HepG2 (cell line): ENCODE data around the gene PIGC. TPM values are rescaled to one million over a fixed set of nuclear protein-coding genes. Genes with fewer than 3 reads are reported as not detected.

ENCODE experiments used
- ARID5B ChIP-seq: IDR thresholded peaks from 2 replicates; pipeline ENCODE4 v1.4.0; 2020; ENCODE audit warnings: mild to moderate bottlenecking, missing genetic modification reagents
- CTCF ChIP-seq: sonication (generic); formaldehyde crosslinking; IDR thresholded peaks from 2 replicates; pipeline ENCODE4 v1.5.0; 2020; ENCODE audit warnings: mild to moderate bottlenecking, missing genetic modification reagents, moderate library complexity
- HIC2 ChIP-seq: sonication (generic); formaldehyde crosslinking; IDR thresholded peaks from 2 replicates; pipeline ENCODE4 v1.9.0; 2022; ENCODE audit warnings: low read depth, missing genetic modification reagents
- HMG20A ChIP-seq: IDR thresholded peaks from 2 replicates; pipeline ENCODE4 v1.6.1; 2016; ENCODE audit warnings: borderline replicate concordance
- HOXA3 ChIP-seq: sonication (generic); formaldehyde crosslinking; IDR thresholded peaks from 2 replicates; pipeline ENCODE4 v1.5.0; 2020; ENCODE audit warnings: missing genetic modification reagents
- KLF6 ChIP-seq: IDR thresholded peaks from 2 replicates; pipeline ENCODE4 v1.8.0; 2016; ENCODE audit warnings: missing biosample characterization, missing genetic modification reagents
- PCBP2 ChIP-seq: fragments of 200-400 bp; formaldehyde crosslinking; optimal IDR thresholded peaks from 2 replicates; pipeline ENCODE3; 2018; ENCODE audit warnings: low read length, low read depth; ENCODE audit not compliant: poor library complexity, severe bottlenecking
- RARG ChIP-seq: sonication (generic); formaldehyde crosslinking; IDR thresholded peaks from 2 replicates; pipeline ENCODE4 v1.4.0; 2020; ENCODE audit warnings: low read depth, mild to moderate bottlenecking, missing genetic modification reagents
- SIX1 ChIP-seq: sonication (generic); formaldehyde crosslinking; IDR thresholded peaks from 2 replicates; pipeline ENCODE4 v1.4.0; 2020; ENCODE audit warnings: missing genetic modification reagents, borderline replicate concordance
- SMAD1 ChIP-seq: sonication (generic); formaldehyde crosslinking; IDR thresholded peaks from 2 replicates; pipeline ENCODE4 v1.4.0; 2020; ENCODE audit warnings: missing genetic modification reagents, low read depth, mild to moderate bottlenecking, borderline replicate concordance
- SMARCE1 ChIP-seq: fragments of 450-650 bp; IDR thresholded peaks from 2 replicates; pipeline ENCODE4 v1.6.1; 2017; ENCODE audit warnings: borderline replicate concordance
- SP2 ChIP-seq: sonication (generic); formaldehyde crosslinking; IDR thresholded peaks from 2 replicates; pipeline ENCODE4 v1.5.1; 2020; ENCODE audit warnings: mild to moderate bottlenecking, missing genetic modification reagents
- TBX2 ChIP-seq: sonication (generic); formaldehyde crosslinking; IDR thresholded peaks from 2 replicates; pipeline ENCODE4 v1.5.0; 2020; ENCODE audit warnings: missing genetic modification reagents, mild to moderate bottlenecking, borderline replicate concordance
- YEATS2 ChIP-seq: sonication (generic); formaldehyde crosslinking; IDR thresholded peaks from 2 replicates; pipeline ENCODE4 v1.4.0; 2020; ENCODE audit warnings: missing genetic modification reagents, borderline replicate concordance
- ZBTB10 ChIP-seq: sonication (generic); formaldehyde crosslinking; IDR thresholded peaks from 2 replicates; pipeline ENCODE4 v1.4.0; 2020; ENCODE audit warnings: missing genetic modification reagents, borderline replicate concordance
- ZNF207 ChIP-seq: fragments of 450-650 bp; IDR thresholded peaks from 2 replicates; pipeline ENCODE4 v1.6.1; 2016; ENCODE audit warnings: antibody characterized with exemption, borderline replicate concordance
- ZNF367 ChIP-seq: sonication (generic); formaldehyde crosslinking; IDR thresholded peaks from 2 replicates; pipeline ENCODE4 v1.4.0; 2020; ENCODE audit warnings: missing genetic modification reagents, borderline replicate concordance
- ZNF891 ChIP-seq: sonication (generic); formaldehyde crosslinking; IDR thresholded peaks from 2 replicates; pipeline ENCODE4 v1.5.0; 2020; ENCODE audit warnings: mild to moderate bottlenecking, missing genetic modification reagents
- ZSCAN5A ChIP-seq: sonication (generic); formaldehyde crosslinking; IDR thresholded peaks from 2 replicates; pipeline ENCODE4 v1.8.0; 2022; ENCODE audit warnings: mild to moderate bottlenecking, missing genetic modification reagents, borderline replicate concordance
- polyA plus RNA-seq, 8 experiments: library from polyadenylated mRNA; depleted of rRNA in 3 of 8; stranded (reverse) in 7 of 8; unstranded in 1 of 8; fragments of >200 nt; fragmentation: Illumina TruSeq in 4 of 8; extraction: Trizol in 4 of 8; gene quantifications; 2 replicates each; pipeline versions ENCODE4 v1.2.1 to v1.2.3, GENCODE V29; 2011 to 2016; ENCODE audit warnings: low read depth in 4 of 8, missing spikeins in 1 of 8, mixed read lengths in 1 of 8; ENCODE audit not compliant: insufficient read depth in 1 of 8
- total RNA-seq, 5 experiments: library from RNA; depleted of rRNA; stranded (reverse); fragments of >200 nt; fragmentation: Illumina TruSeq; extraction: Trizol; gene quantifications; 2 replicates each; pipeline ENCODE4 v1.2.3, GENCODE V29; 2016; ENCODE audit warnings: low read depth in 1 of 5

Gene PIGC
- total and polyA plus RNA-seq, 2 of the 13 experiments (the other 11 are each of a cell fraction or from before 2014, with no cell fraction given): 26.7 to 29.5 TPM

- TF ChIP-seq ZNF367 (0 out of 2 replicates have a peak, but pooled peaks have one; percentile 88), HOXA3 (0 out of 2 replicates have a peak, but pooled peaks have one; percentile 17), KLF6 (CRISPR knock-in tag) (no peak), ZSCAN5A (CRISPR knock-in tag) (no peak), ZNF891 (CRISPR knock-in tag) (no peak), SIX1 (no peak), SMAD1 (no peak; the same call in 1 of the 2 replicates), RARG (CRISPR knock-in tag) (no peak), PCBP2 (no peak), ARID5B (CRISPR knock-in tag) (peak; percentile 59; the same call in 1 of the 2 replicates), SMARCE1 (no peak), ZNF207 (no peak), HMG20A (CRISPR knock-in tag) (0 out of 2 replicates have a peak, but pooled peaks have one; percentile 26), YEATS2 (CRISPR knock-in tag) (no peak), CTCF (CRISPR knock-in tag) (no peak), SP2 (no peak), HIC2 (CRISPR knock-in tag) (no peak), ZBTB10 (CRISPR knock-in tag) (no peak), TBX2 (CRISPR knock-in tag) (peak; percentile 75)
Measured at GRCh38 chr1:172450524-172450885, 6.6 kb upstream of the PIGC start (continued).
